ENCODE measurements around the gene ME3. TPM values are rescaled to one million over a fixed set of nuclear protein-coding genes. Genes with fewer than 3 reads are reported as not detected.
A peak's percentile ranks its signal among the peaks of the same experiment; 100 is the strongest.

ME3 gene
- total RNA-seq (ENCODE audit: low replicate concordance): 49.6 and 111 TPM in 2 replicates

DNA sequence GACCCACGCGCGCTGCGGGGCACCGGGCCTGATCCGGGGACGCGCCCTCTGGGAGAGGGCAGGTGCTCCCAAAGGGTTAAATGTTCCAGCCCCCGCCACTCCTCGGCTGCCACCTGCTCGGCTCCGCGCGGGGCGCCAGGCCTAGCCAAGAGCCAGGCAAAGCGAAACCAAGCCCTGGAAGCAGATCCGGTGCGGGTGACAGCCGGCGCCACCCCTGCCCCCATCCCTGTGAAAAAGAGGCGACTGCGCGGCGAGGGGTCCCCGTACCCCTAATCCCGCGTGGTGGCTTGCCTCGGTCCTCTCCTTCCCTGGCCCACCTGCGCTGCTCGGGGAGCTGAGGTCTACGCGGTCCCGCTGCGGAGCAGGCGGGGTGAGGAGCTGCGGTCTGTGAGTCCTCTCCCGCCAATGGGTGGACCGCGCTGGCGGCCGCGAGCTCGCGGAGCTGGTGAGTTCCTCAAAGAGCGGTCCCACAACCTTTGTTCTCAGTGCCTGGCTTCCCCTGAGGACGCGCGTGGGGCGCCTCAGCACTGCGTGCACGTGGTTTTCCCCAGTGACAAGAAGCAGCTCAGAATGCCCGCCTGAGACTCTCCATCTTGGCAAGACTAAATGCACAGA is at the start of gene ME3:
Gene ME3, minus strand, starts transcription at position 610 of the 615 bp plus-strand sequence.
- H3K27me3 Mint-ChIP-seq (ENCODE audit: insufficient read depth, low read depth): peaks cover 20% of the 10 kb centered on the region
- Histone ChIP-seq H3K4me2 (peak within 1 kb of the TSS; percentile 86), H3F3A (ENCODE audit: low read depth) (peaks cover 36% of the 10 kb centered on the region), H3K9me3 (ENCODE audit: low read depth) (no peaks in the 10 kb centered on the region), H3K27ac (no peak within 1 kb of the TSS), H3K27me3 (peaks cover 7% of the 10 kb centered on the region), H3K4me1 (peaks cover 61% of the 10 kb centered on the region), H3K79me2 (ENCODE audit: low read depth) (peaks cover 37% of the 10 kb centered on the region), H3K4me3 (peak within 1 kb of the TSS; percentile 40), H3K36me3 (peaks cover 4% of the 10 kb centered on the region), H2AFZ (replicated peaks) (peak within 1 kb of the TSS; percentile 13), H3K9ac (no peak within 1 kb of the TSS), H4K20me1 (ENCODE audit: low read depth) (no peaks in the 10 kb centered on the region)
- H3K27ac Mint-ChIP-seq: no peak within 1 kb of the TSS
- peak; percentile 41 for TF ChIP-seq EZH2 (IDR thresholded peaks at IDR 0.05)
- TF ChIP-seq, protein P1, sequence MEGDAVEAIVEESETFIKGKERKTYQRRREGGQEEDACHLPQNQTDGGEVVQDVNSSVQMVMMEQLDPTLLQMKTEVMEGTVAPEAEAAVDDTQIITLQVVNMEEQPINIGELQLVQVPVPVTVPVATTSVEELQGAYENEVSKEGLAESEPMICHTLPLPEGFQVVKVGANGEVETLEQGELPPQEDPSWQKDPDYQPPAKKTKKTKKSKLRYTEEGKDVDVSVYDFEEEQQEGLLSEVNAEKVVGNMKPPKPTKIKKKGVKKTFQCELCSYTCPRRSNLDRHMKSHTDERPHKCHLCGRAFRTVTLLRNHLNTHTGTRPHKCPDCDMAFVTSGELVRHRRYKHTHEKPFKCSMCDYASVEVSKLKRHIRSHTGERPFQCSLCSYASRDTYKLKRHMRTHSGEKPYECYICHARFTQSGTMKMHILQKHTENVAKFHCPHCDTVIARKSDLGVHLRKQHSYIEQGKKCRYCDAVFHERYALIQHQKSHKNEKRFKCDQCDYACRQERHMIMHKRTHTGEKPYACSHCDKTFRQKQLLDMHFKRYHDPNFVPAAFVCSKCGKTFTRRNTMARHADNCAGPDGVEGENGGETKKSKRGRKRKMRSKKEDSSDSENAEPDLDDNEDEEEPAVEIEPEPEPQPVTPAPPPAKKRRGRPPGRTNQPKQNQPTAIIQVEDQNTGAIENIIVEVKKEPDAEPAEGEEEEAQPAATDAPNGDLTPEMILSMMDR (IDR thresholded peaks at IDR 0.05): no peak
- no peaks in the 10 kb centered on the region for H3K36me3 Mint-ChIP-seq
- DNase-seq (ENCODE audit: low spot score): peak; percentile 65
- peaks cover 33% of the 10 kb centered on the region for H3K4me1 Mint-ChIP-seq
- H3K9me3 Mint-ChIP-seq: peaks cover 2% of the 10 kb centered on the region
- H3K4me3 Mint-ChIP-seq: peak within 1 kb of the TSS; percentile 81

DNA sequence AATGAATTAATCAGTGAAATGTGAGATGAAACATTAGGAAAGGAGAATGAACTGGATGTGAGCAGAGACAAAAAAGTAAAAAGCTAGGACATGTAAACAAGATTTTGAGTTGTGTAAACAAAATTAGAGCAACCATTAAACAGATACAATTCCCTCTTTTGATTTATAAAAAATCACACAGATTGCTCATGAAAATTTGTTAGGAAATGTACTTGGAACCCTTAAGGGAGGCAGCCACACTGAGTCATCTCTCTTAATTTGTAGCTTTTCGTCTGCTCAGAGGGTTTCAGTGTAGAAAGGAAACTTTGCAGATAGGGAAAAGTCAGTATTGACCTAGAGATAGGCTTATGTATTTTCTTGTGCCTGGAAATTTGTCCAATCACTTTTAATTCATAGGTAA is 49.6 kb upstream of the ME3 start:
- Mint-ChIP-seq H3K27me3 (ENCODE audit: insufficient read depth, low read depth) (peaks cover 12% of the 10 kb centered on the region), H3K9me3 (peaks cover 22% of the 10 kb centered on the region), H3K36me3 (no peaks in the 10 kb centered on the region), H3K4me1 (peaks cover 6% of the 10 kb centered on the region), H3K27ac (no peak overlapping the region), H3K4me3 (no peak overlapping the region)
- Histone ChIP-seq H3K9me3 (ENCODE audit: low read depth) (peaks cover 15% of the 10 kb centered on the region), H3K4me2 (no peak overlapping the region), H3K27me3 (no peaks in the 10 kb centered on the region), H3K27ac (no peak overlapping the region), H3F3A (ENCODE audit: low read depth) (no peaks in the 10 kb centered on the region), H3K4me1 (peaks cover 4% of the 10 kb centered on the region), H3K4me3 (no peak overlapping the region), H2AFZ (replicated peaks) (no peak overlapping the region), H3K9ac (no peak overlapping the region), H4K20me1 (ENCODE audit: low read depth) (no peaks in the 10 kb centered on the region), H3K79me2 (ENCODE audit: low read depth) (no peaks in the 10 kb centered on the region), H3K36me3 (peaks cover 4% of the 10 kb centered on the region)
- no peak for DNase-seq (ENCODE audit: low spot score)
- TF ChIP-seq EZH2phosphoT487 (IDR thresholded peaks at IDR 0.05) (no peak), EZH2 (IDR thresholded peaks at IDR 0.05) (no peak)
- TF ChIP-seq, protein P1 (IDR thresholded peaks at IDR 0.05): no peak

- peaks cover 13% of the 10 kb centered on the region for H3K27me3 Mint-ChIP-seq (ENCODE audit: insufficient read depth, low read depth)
- H4K20me1 ChIP-seq (ENCODE audit: low read depth): no peaks in the 10 kb centered on the region
- H3K9ac ChIP-seq: no peak overlapping the region
- H3K36me3 ChIP-seq: peaks cover 4% of the 10 kb centered on the region
- H3K27me3 ChIP-seq: no peaks in the 10 kb centered on the region
- no peak for TF ChIP-seq EZH2 (IDR thresholded peaks at IDR 0.05)
- TF ChIP-seq, protein P1 (IDR thresholded peaks at IDR 0.05): no peak
- no peak for TF ChIP-seq EZH2phosphoT487 (IDR thresholded peaks at IDR 0.05)
- no peak overlapping the region for H2AFZ ChIP-seq (replicated peaks)
- peaks cover 26% of the 10 kb centered on the region for H3K9me3 Mint-ChIP-seq
- no peak for DNase-seq (ENCODE audit: low spot score)
- H3K4me3 Mint-ChIP-seq: no peak overlapping the region
- no peaks in the 10 kb centered on the region for H3F3A ChIP-seq (ENCODE audit: low read depth)
- peaks cover 6% of the 10 kb centered on the region for H3K4me1 Mint-ChIP-seq
- peaks cover 4% of the 10 kb centered on the region for H3K4me1 ChIP-seq
- H3K27ac ChIP-seq: no peak overlapping the region
- peaks cover 15% of the 10 kb centered on the region for H3K9me3 ChIP-seq (ENCODE audit: low read depth)
- no peaks in the 10 kb centered on the region for H3K79me2 ChIP-seq (ENCODE audit: low read depth)
- no peaks in the 10 kb centered on the region for H3K36me3 Mint-ChIP-seq
- H3K27ac Mint-ChIP-seq: no peak overlapping the region
- no peak overlapping the region for H3K4me3 ChIP-seq
- no peak overlapping the region for H3K4me2 ChIP-seq
These were observed 48.1 kb upstream of the ME3 start for GRCh38 chr11:86720546-86720945.

Data from neural progenitor cell (in vitro differentiated cells).